ENCODE results near the gene MAPKAP1. TPM values are rescaled to one million over a fixed set of nuclear protein-coding genes. Genes with fewer than 3 reads are reported as not detected.

MAPKAP1 gene
- total RNA-seq, 6 donors from 2014 or later = 60.8 to 84.0 (median 71.5) TPM

DNA sequence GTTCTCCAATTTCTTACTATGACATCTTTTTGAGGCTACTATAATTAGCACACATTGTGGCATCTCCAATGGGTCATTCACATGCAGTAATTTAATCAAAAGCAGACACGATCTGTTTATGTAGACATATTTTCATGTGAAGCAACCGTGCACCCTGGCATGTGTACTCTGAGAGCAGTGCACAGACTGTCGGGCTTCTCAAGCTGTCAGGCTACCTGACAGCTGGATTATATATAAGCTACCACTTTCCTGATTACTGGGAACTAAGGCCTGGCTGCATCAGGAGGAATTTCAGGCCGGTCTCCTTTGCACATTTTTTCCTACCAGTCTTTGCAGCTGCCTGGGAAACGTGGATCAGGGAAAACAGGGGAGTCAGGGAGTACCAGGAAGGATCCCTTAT, 197.5 kb downstream of the MAPKAP1 start:
- ATAC-seq (ENCODE audit: low FRiP score in 2 of 2) = no peak
- H3K4me3 ChIP-seq = no peak overlapping the region
- H3K36me3 ChIP-seq = peaks cover 0 to 6% (median 0%) of the 10 kb centered on the region in 4 donors
- no peak overlapping the region for H3K27ac ChIP-seq
- 65 to 77% methylated on average over 5 of the region's 5 CpGs for WGBS, 2 donors
- no peak for DNase-seq
- TF ChIP-seq, protein P1, sequence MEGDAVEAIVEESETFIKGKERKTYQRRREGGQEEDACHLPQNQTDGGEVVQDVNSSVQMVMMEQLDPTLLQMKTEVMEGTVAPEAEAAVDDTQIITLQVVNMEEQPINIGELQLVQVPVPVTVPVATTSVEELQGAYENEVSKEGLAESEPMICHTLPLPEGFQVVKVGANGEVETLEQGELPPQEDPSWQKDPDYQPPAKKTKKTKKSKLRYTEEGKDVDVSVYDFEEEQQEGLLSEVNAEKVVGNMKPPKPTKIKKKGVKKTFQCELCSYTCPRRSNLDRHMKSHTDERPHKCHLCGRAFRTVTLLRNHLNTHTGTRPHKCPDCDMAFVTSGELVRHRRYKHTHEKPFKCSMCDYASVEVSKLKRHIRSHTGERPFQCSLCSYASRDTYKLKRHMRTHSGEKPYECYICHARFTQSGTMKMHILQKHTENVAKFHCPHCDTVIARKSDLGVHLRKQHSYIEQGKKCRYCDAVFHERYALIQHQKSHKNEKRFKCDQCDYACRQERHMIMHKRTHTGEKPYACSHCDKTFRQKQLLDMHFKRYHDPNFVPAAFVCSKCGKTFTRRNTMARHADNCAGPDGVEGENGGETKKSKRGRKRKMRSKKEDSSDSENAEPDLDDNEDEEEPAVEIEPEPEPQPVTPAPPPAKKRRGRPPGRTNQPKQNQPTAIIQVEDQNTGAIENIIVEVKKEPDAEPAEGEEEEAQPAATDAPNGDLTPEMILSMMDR (IDR thresholded peaks at IDR 0.05) = no peak
- TF ChIP-seq POLR2AphosphoS5 (IDR thresholded peaks at IDR 0.05) = peak in 1 of 2 donors; percentile 7
- H3K9me3 ChIP-seq = no peaks in the 10 kb centered on the region
- peaks cover 0 to 19% (median 7%) of the 10 kb centered on the region in 4 donors for H3K4me1 ChIP-seq
- H3K27me3 ChIP-seq = no peaks in the 10 kb centered on the region

DNA sequence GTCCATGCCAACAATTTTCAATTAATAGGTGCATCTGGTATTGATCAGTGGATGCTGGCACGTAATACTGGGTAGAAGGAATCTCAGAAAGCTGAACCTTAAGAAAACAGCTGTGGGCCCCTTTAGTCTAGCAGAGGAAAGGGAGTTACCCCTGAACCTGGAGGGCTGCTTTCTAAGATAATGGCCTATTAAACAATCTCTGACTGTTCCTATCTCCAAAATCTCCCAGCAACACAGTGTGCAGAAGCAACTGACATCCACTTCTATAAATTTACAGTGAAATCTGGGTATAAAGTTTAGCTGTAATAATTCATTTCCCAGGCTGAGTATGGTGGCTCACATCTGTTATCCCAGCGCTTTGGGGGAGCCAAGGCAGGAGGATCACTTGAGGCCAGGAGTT, 198.8 kb downstream of the MAPKAP1 start:
- Histone ChIP-seq H3K27me3 (no peaks in the 10 kb centered on the region), H3K9me3 (no peaks in the 10 kb centered on the region), H3K4me1 (peaks cover 0 to 7% (median 0%) of the 10 kb centered on the region in 4 donors), H3K36me3 (peaks cover 0 to 6% (median 0%) of the 10 kb centered on the region in 4 donors), H3K4me3 (no peak overlapping the region), H3K27ac (no peak overlapping the region)
- TF ChIP-seq, protein P1 (IDR thresholded peaks at IDR 0.05) = no peak
- no peak for TF ChIP-seq POLR2A (IDR thresholded peaks at IDR 0.05)
- no peak for TF ChIP-seq POLR2AphosphoS5 (IDR thresholded peaks at IDR 0.05)
- TF ChIP-seq EP300 (IDR thresholded peaks at IDR 0.05) = no peak
- WGBS, 2 donors = 92 to 100% methylated on average over 2 of the region's 2 CpGs
- DNase-seq (no peak), ATAC-seq (ENCODE audit: low FRiP score in 2 of 2) (no peak)

DNA sequence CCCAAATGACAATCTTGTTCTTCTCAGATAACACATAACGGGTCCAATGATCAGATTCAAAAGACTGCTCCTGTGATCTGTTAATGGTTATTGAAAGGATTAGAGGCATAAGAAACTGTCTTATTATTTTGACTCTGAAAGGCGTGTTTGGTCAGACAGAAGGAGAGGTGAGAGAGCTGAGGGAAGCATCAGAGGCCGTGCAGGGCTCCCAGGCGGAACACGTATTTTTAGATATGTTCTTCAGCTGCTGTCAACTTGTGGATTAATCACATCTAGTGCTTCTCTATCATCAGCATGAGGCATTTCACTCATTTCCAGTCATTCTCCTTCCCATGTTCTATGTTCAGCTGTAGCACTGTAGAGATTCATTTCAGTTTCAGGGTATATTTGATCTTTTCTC, 199.8 kb downstream of the MAPKAP1 start:
- TF ChIP-seq POLR2AphosphoS5 (IDR thresholded peaks at IDR 0.05) = no peak
- no peak for TF ChIP-seq POLR2A (IDR thresholded peaks at IDR 0.05)
- no peak for TF ChIP-seq EP300 (IDR thresholded peaks at IDR 0.05)
- ATAC-seq (ENCODE audit: low FRiP score in 2 of 2) (no peak), DNase-seq (no peak)
- Histone ChIP-seq H3K9me3 (no peaks in the 10 kb centered on the region), H3K36me3 (peaks cover 0 to 6% (median 0%) of the 10 kb centered on the region in 4 donors), H3K4me3 (no peak overlapping the region), H3K4me1 (no peaks in the 10 kb centered on the region), H3K27me3 (no peaks in the 10 kb centered on the region), H3K27ac (no peak overlapping the region)
- WGBS, 2 donors = 89 to 96% methylated on average over 5 of the region's 5 CpGs

DNA sequence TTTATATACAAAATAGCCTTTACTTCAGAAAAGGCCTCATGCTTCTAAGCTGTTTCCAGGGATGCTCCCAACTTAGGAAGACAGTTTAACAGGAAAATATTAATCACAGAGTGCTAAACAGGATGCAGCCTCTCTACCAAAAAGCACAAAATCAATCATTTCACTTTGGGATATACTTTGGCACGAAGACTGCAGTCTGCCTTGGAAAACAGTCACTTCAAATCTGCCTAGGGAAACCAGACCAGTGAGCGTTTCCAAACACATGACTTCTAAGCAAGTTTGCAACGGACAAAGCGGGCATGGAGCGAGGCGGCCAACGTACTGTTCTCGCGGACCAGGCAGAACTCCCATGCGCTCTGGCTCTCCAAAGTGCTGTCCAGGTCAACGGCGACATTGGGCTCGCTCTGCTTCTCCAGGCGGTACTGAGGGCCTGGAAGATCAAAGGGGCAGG, 201.0 kb downstream of the MAPKAP1 start:
- WGBS, 2 donors = 86% methylated on average over 14 of the region's 14 CpGs
- Histone ChIP-seq H3K4me1 (no peaks in the 10 kb centered on the region), H3K36me3 (peaks cover 0 to 6% (median 0%) of the 10 kb centered on the region in 4 donors), H3K27me3 (no peaks in the 10 kb centered on the region), H3K4me3 (no peak overlapping the region), H3K27ac (no peak overlapping the region), H3K9me3 (no peaks in the 10 kb centered on the region)
- DNase-seq (peak in 1 of 2 donors; percentile 41), ATAC-seq (ENCODE audit: low FRiP score in 2 of 2) (peak in 1 of 2 donors; percentile 19)
- TF ChIP-seq POLR2AphosphoS5 (IDR thresholded peaks at IDR 0.05) = no peak
- TF ChIP-seq EP300 (IDR thresholded peaks at IDR 0.05) = no peak
- TF ChIP-seq, protein P1 (IDR thresholded peaks at IDR 0.05) = no peak
- TF ChIP-seq POLR2A (IDR thresholded peaks at IDR 0.05) = no peak

DNA sequence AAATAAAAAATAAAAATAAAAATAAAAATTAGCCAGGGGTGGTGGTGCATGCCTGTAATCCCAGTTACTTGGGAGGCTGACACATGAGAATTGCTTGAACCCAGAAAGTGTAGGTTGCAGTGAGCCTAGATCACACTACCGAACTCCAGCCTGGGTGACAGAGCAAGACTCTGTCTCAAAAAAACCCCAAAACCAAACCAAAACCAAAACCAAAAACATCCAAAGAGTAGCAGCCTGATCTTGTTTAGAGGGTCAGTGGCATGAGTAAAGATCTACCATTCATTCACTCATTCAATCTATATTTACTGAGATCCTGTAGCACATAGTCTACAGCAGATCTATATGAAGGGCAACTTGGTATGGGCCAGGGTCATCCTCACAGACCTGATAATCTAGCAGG, 202.4 kb downstream of the MAPKAP1 start:
- DNase-seq = no peak
- no peak for ATAC-seq (ENCODE audit: low FRiP score in 2 of 2)
- H3K36me3 ChIP-seq = peaks cover 0 to 6% (median 0%) of the 10 kb centered on the region in 4 donors
- 88 to 100% methylated on average over 1 of the region's 1 CpG for WGBS, 2 donors
- H3K9me3 ChIP-seq = no peaks in the 10 kb centered on the region
- no peaks in the 10 kb centered on the region for H3K4me1 ChIP-seq
- no peak overlapping the region for H3K4me3 ChIP-seq
- H3K27ac ChIP-seq = no peak overlapping the region
- H3K27me3 ChIP-seq = no peaks in the 10 kb centered on the region
- no peak for TF ChIP-seq POLR2AphosphoS5 (IDR thresholded peaks at IDR 0.05)
- TF ChIP-seq POLR2A (IDR thresholded peaks at IDR 0.05) = no peak
- TF ChIP-seq, protein P1 (IDR thresholded peaks at IDR 0.05) = no peak
